Effector CD8-positive, alpha-beta T cell (primary cell): Measurements from ENCODE around the gene ZNF398.
"Not testable (repeated sequence)": the region's sequence is repeated elsewhere in the genome, so short reads cannot be mapped to it uniquely, and the experiment has no call there.

ENCODE experiments used
- DNase-seq: peaks from one replicate; lab custom pipeline; 2025; lab: John Stamatoyannopoulos, UW

The ZNF398 gene

GRCh38 chr7:149226366-149226765 is 79.1 kb downstream of the ZNF398 start:
- DNase-seq = not testable (repeated sequence)

GRCh38 chr7:149226840-149227494 is 79.7 kb downstream of the ZNF398 start:
- DNase-seq = no peak

GRCh38 chr7:149228831-149229471 is 81.7 kb downstream of the ZNF398 start:
- DNase-seq = no peak

GRCh38 chr7:149229526-149229925 is 82.3 kb downstream of the ZNF398 start:
- no peak for DNase-seq

GRCh38 chr7:149232362-149232761 is 85.1 kb downstream of the ZNF398 start:
- DNase-seq = no peak
